ENCODE measurements around the gene ZNF200.
"Not testable (repeated sequence)": the region's sequence is repeated elsewhere in the genome, so short reads cannot be mapped to it uniquely, and the experiment has no call there.

Gene ZNF200

GRCh38 chr16:3198334-3199072 is 36.5 kb downstream of the ZNF200 start:
- no peak for DNase-seq (ENCODE audit: low read depth, low spot score)

- not testable (repeated sequence) for DNase-seq (ENCODE audit: low read depth, low spot score)
Measured at GRCh38 chr16:3197694-3198333, 37.1 kb downstream of the ZNF200 start.

GRCh38 chr16:3195975-3196374 is 39.0 kb downstream of the ZNF200 start:
- no peak for DNase-seq (ENCODE audit: low read depth, low spot score)

GRCh38 chr16:3194792-3195191 is 40.2 kb downstream of the ZNF200 start:
- DNase-seq (ENCODE audit: low read depth, low spot score): no peak

- DNase-seq (ENCODE audit: low read depth, low spot score): no peak
Measured at GRCh38 chr16:3193221-3194212, 41.4 kb downstream of the ZNF200 start.

- DNase-seq (ENCODE audit: low read depth, low spot score): no peak
Measured at GRCh38 chr16:3192476-3193019, 42.4 kb downstream of the ZNF200 start.

- DNase-seq (ENCODE audit: low read depth, low spot score): no peak
Measured at GRCh38 chr16:3190949-3191353, 44.0 kb downstream of the ZNF200 start.

GRCh38 chr16:3189869-3190268 is 45.1 kb downstream of the ZNF200 start:
- no peak for DNase-seq (ENCODE audit: low read depth, low spot score)

- no peak for DNase-seq (ENCODE audit: low read depth, low spot score)
Measured at GRCh38 chr16:3188925-3189825, 45.8 kb downstream of the ZNF200 start.

- DNase-seq (ENCODE audit: low read depth, low spot score): no peak
Measured at GRCh38 chr16:3188675-3188924, 46.4 kb downstream of the ZNF200 start.

GRCh38 chr16:3187798-3188674 is 46.9 kb downstream of the ZNF200 start, which contains the start of gene OR1F1:
OR1F1 (plus strand) TSS chr16:3188204.
- DNase-seq (ENCODE audit: low read depth, low spot score): no peak

GRCh38 chr16:3186946-3187690 is 47.8 kb downstream of the ZNF200 start:
- no peak for DNase-seq (ENCODE audit: low read depth, low spot score)

GRCh38 chr16:3183445-3184139 is 51.4 kb downstream of the ZNF200 start:
- no peak for DNase-seq (ENCODE audit: low read depth, low spot score)

- no peak for DNase-seq (ENCODE audit: low read depth, low spot score)
Measured at GRCh38 chr16:3182608-3183444, 52.1 kb downstream of the ZNF200 start.

- DNase-seq (ENCODE audit: low read depth, low spot score): not testable (repeated sequence)
Measured at GRCh38 chr16:3182293-3182607, 52.7 kb downstream of the ZNF200 start.

GRCh38 chr16:3180445-3180878 is 54.5 kb downstream of the ZNF200 start:
- no peak for DNase-seq (ENCODE audit: low read depth, low spot score)

- no peak for DNase-seq (ENCODE audit: low read depth, low spot score)
Measured at GRCh38 chr16:3179651-3180050, 55.3 kb downstream of the ZNF200 start.

Measured in smooth muscle cell of the brain vasculature (primary cell).